IMR-90 (cell line): ENCODE data around the gene GSDMA. TPM values are rescaled to one million over a fixed set of nuclear protein-coding genes. Genes with fewer than 3 reads are reported as not detected.

ENCODE experiments used
- ATAC-seq: fragments of 200-7000 bp; cut with Tn5 transposase; 2 replicates; pipeline ENCODE4 v1.9.1; 2020; ENCODE audit warnings: low read depth, mild to moderate bottlenecking, moderate library complexity
- BruUV-seq: library from RNA; stranded (reverse); fragments of 400-500 nt; replicated peaks from 2 replicates; lab custom pipeline; 2021; lab: Mats Ljungman, UMichigan
- CTCF ChIA-PET: fragments of 300-600 bp; formaldehyde crosslinking; extraction: SDS; loops from one replicate; lab custom pipeline; 2021; ENCODE audit warnings: antibody characterized with exemption; lab: Yijun Ruan, JAX
- POLR2A ChIA-PET: fragments of 300-600 bp; sonication (Branson Sonifier 250); formaldehyde crosslinking; loops from one replicate; lab custom pipeline; 2022; ENCODE audit warnings: antibody characterized with exemption; ENCODE audit not compliant: unreplicated experiment; lab: Charles Lee
- DNase-seq: peaks from one replicate; pipeline ENCODE4 v3.0.0; 2013
- H2AFZ ChIP-seq: replicated peaks from 2 replicates; pipeline ENCODE3; 2013; ENCODE audit warnings: low read length, mild to moderate bottlenecking; ENCODE audit not compliant: poor library complexity
- H2AK5ac ChIP-seq: 2 replicates; pipeline ENCODE4 v1.6.1; 2013; ENCODE audit warnings: low read depth, low read length, inconsistent platforms
- H2AK9ac ChIP-seq: replicated peaks from 2 replicates; pipeline ENCODE3; 2013; ENCODE audit warnings: mild to moderate bottlenecking, low read depth, low read length, moderate library complexity; ENCODE audit not compliant: poor library complexity
- H2BK120ac ChIP-seq: 2 replicates; pipeline ENCODE4 v1.6.1; 2013; ENCODE audit warnings: low read depth, low read length, inconsistent platforms
- H2BK15ac ChIP-seq: 3 replicates; pipeline ENCODE4 v1.6.1; 2013; ENCODE audit warnings: low read depth, low read length, inconsistent platforms
- H2BK20ac ChIP-seq: 2 replicates; pipeline ENCODE4 v1.6.1; 2013; ENCODE audit warnings: low read depth, mild to moderate bottlenecking, inconsistent platforms, low read length, moderate library complexity
- H2BK5ac ChIP-seq: 2 replicates; pipeline ENCODE4 v1.6.1; 2013; ENCODE audit warnings: mild to moderate bottlenecking, low read depth, low read length, inconsistent platforms; ENCODE audit not compliant: poor library complexity, severe bottlenecking
- H3K14ac ChIP-seq: replicated peaks from 2 replicates; pipeline ENCODE4 v1.6.1; 2013; ENCODE audit warnings: low read depth, low read length, inconsistent platforms
- H3K18ac ChIP-seq: 2 replicates; pipeline ENCODE4 v1.6.1; 2013; ENCODE audit warnings: low read depth, low read length, control low read depth
- H3K23ac ChIP-seq: 2 replicates; pipeline ENCODE4 v1.6.1; 2013; ENCODE audit warnings: low read depth, low read length, inconsistent platforms
- H3K27ac ChIP-seq: 2 replicates; pipeline ENCODE4 v1.5.1; 2013; ENCODE audit warnings: mild to moderate bottlenecking, control low read depth, low read length; ENCODE audit not compliant: insufficient read depth
- H3K27me3 ChIP-seq: 2 replicates; pipeline ENCODE4 v1.6.1; 2013; ENCODE audit warnings: low read length; ENCODE audit not compliant: control insufficient read depth, insufficient read depth
- H3K36me3 ChIP-seq: 2 replicates; pipeline ENCODE4 v1.6.1; 2013; ENCODE audit warnings: low read length, mixed read lengths; ENCODE audit not compliant: control insufficient read depth, insufficient read depth
- H3K4ac ChIP-seq: 2 replicates; pipeline ENCODE4 v1.6.1; 2013; ENCODE audit warnings: low read depth, low read length, inconsistent platforms
- H3K4me1 ChIP-seq: 2 replicates; pipeline ENCODE4 v1.6.1; 2013; ENCODE audit warnings: low read length, mixed read lengths; ENCODE audit not compliant: control insufficient read depth, insufficient read depth
- H3K4me2 ChIP-seq: 2 replicates; pipeline ENCODE4 v1.6.1; 2013; ENCODE audit warnings: low read depth, mild to moderate bottlenecking, control low read depth, low read length, moderate library complexity
- H3K4me3 ChIP-seq: 2 replicates; pipeline ENCODE4 v1.5.1; 2013; ENCODE audit warnings: low read depth, mild to moderate bottlenecking, control low read depth, low read length, moderate library complexity; ENCODE audit not compliant: insufficient read depth
- H3K56ac ChIP-seq: 2 replicates; pipeline ENCODE4 v1.6.1; 2013; ENCODE audit warnings: low read length, inconsistent platforms; ENCODE audit not compliant: insufficient read depth; ENCODE audit errors: extremely low read depth
- H3K79me1 ChIP-seq, 2 experiments: 2 replicates each; pipeline ENCODE4 v1.6.1; 2013; ENCODE audit warnings: low read length in 2 of 2, inconsistent platforms in 1 of 2, low read depth in 1 of 2
- H3K9ac ChIP-seq: 2 replicates; pipeline ENCODE4 v1.6.1; 2013; ENCODE audit warnings: low read depth, low read length, control low read depth
- H3K9me1 ChIP-seq: 2 replicates; pipeline ENCODE4 v1.6.1; 2013; ENCODE audit warnings: low read length, inconsistent platforms; ENCODE audit not compliant: insufficient read depth
- H3K9me3 ChIP-seq: 2 replicates; pipeline ENCODE4 v1.6.1; 2013; ENCODE audit warnings: low read length; ENCODE audit not compliant: control insufficient read depth, insufficient read depth
- H4K20me1 ChIP-seq: 2 replicates; pipeline ENCODE4 v1.6.1; 2013; ENCODE audit warnings: low read length, inconsistent platforms; ENCODE audit not compliant: insufficient read depth
- H4K5ac ChIP-seq: 2 replicates; pipeline ENCODE4 v1.6.1; 2013; ENCODE audit warnings: mild to moderate bottlenecking, low read depth, low read length, control low read depth
- H4K8ac ChIP-seq, 2 experiments: 2 replicates each; pipeline ENCODE4 v1.6.1; 2013; ENCODE audit warnings: low read depth in 2 of 2, low read length in 2 of 2, control low read depth in 1 of 2, inconsistent platforms in 1 of 2
- H4K91ac ChIP-seq: 2 replicates; pipeline ENCODE4 v1.6.1; 2013; ENCODE audit warnings: low read depth, low read length, inconsistent platforms; ENCODE audit not compliant: insufficient read depth
- BHLHE40 ChIP-seq: fragments of 150-350 bp; IDR thresholded peaks from 2 replicates; pipeline ENCODE4 v1.6.1; 2016; ENCODE audit warnings: mild to moderate bottlenecking, low read depth, low read length
- CEBPB ChIP-seq: IDR thresholded peaks from 2 replicates; pipeline ENCODE4 v1.6.1; 2012; ENCODE audit warnings: low read depth, low read length, improper control_type of control experiment
- CHD1 ChIP-seq: IDR thresholded peaks from 2 replicates; pipeline ENCODE4 v1.6.1; 2012; ENCODE audit warnings: low read depth, low read length, improper control_type of control experiment
- CTCF ChIP-seq: conservative IDR thresholded peaks from 2 replicates; pipeline ENCODE4 v1.5.1; 2012; ENCODE audit warnings: mild to moderate bottlenecking, low read depth, low read length, improper control_type of control experiment
- ELK1 ChIP-seq: fragments of 150-350 bp; IDR thresholded peaks from 2 replicates; pipeline ENCODE4 v1.6.1; 2016; ENCODE audit warnings: low read depth, mild to moderate bottlenecking, low read length, moderate library complexity, borderline replicate concordance
- FOS ChIP-seq: fragments of 150-350 bp; IDR thresholded peaks from 2 replicates; pipeline ENCODE4 v1.6.1; 2016; ENCODE audit warnings: low read depth, low read length
- MAFK ChIP-seq: IDR thresholded peaks from 2 replicates; pipeline ENCODE4 v1.6.1; 2012; ENCODE audit warnings: low read depth, low read length, improper control_type of control experiment
- MAZ ChIP-seq: IDR thresholded peaks from 2 replicates; pipeline ENCODE4 v1.6.1; 2012; ENCODE audit warnings: low read depth, mild to moderate bottlenecking, low read length, improper control_type of control experiment, moderate library complexity, borderline replicate concordance
- MXI1 ChIP-seq: IDR thresholded peaks from 2 replicates; pipeline ENCODE4 v1.6.1; 2012; ENCODE audit warnings: low read depth, mild to moderate bottlenecking, low read length, moderate library complexity, borderline replicate concordance
- NFE2L2 ChIP-seq: fragments of 150-350 bp; IDR thresholded peaks from 2 replicates; pipeline ENCODE4 v1.6.1; 2016; ENCODE audit warnings: low read depth, mild to moderate bottlenecking, low read length
- POLR2A ChIP-seq: IDR thresholded peaks from 2 replicates; pipeline ENCODE4 v1.6.1; 2012; ENCODE audit warnings: mild to moderate bottlenecking, low read depth, low read length
- RAD21 ChIP-seq: IDR thresholded peaks from 2 replicates; pipeline ENCODE4 v1.6.1; 2012; ENCODE audit warnings: low read length, improper control_type of control experiment
- RCOR1 ChIP-seq: IDR thresholded peaks from 2 replicates; pipeline ENCODE4 v1.6.1; 2012; ENCODE audit warnings: mild to moderate bottlenecking, low read length, improper control_type of control experiment; ENCODE audit not compliant: insufficient replicate concordance
- RFX5 ChIP-seq: IDR thresholded peaks from 2 replicates; pipeline ENCODE4 v1.8.0; 2012; ENCODE audit warnings: low read depth, mild to moderate bottlenecking, low read length, moderate library complexity
- SMC3 ChIP-seq: fragments of 150-350 bp; IDR thresholded peaks from 2 replicates; pipeline ENCODE4 v1.6.1; 2016; ENCODE audit warnings: low read depth, mild to moderate bottlenecking, antibody characterized with exemption, low read length, moderate library complexity
- USF2 ChIP-seq: fragments of 150-350 bp; IDR thresholded peaks from 2 replicates; pipeline ENCODE4 v1.6.1; 2017; ENCODE audit warnings: mild to moderate bottlenecking, antibody characterized with exemption, low read length, low read depth
- WGBS, 2 experiments: methylation state at CpG; one replicate each; pipeline versions ENCODE4 v1.1.5 to v1.1.7; 2013; ENCODE audit warnings: missing lambda C conversion rate in 2 of 2; ENCODE audit not compliant: insufficient read length in 1 of 2; ENCODE audit errors: extremely low coverage in 2 of 2; 5-methylcytosine and 5-hydroxymethylcytosine counted together
- dilution Hi-C: fragments of 300-500 bp; cut with HindIII; formaldehyde crosslinking; loops from one replicate; pipeline ENCODE4 v1.14.3; 2018; ENCODE audit warnings: low sequenced_read_pairs; ENCODE audit not compliant: unreplicated experiment
- in situ Hi-C: fragments of 300-500 bp; cut with MboI; formaldehyde crosslinking; loops from 3 replicates; pipeline ENCODE4 v1.14.3; 2019; ENCODE audit warnings: low sequenced_read_pairs, inconsistent platforms, mixed read lengths
- intact Hi-C: fragments of 100-400 bp; cut with micrococcal nuclease; formaldehyde crosslinking; loops from 2 replicates; pipeline ENCODE4 v1.10.0; 2022
- polyA plus RNA-seq, 3 experiments: library from polyadenylated mRNA; depleted of rRNA; stranded (reverse); fragments of >200 nt; gene quantifications; 2 replicates each; pipeline ENCODE4 v1.2.3, GENCODE V29; 2012; ENCODE audit warnings: low replicate concordance in 1 of 3
- total RNA-seq: library from RNA; depleted of rRNA; stranded (reverse); fragments of >200 nt; gene quantifications from 2 replicates; pipeline ENCODE4 v1.2.3, GENCODE V29; 2012

GSDMA gene
- total and polyA plus RNA-seq, 2 of the 4 experiments (the other 2 are of a cell fraction): not detected

- Histone ChIP-seq H3K4me1 (no peaks in the 10 kb centered on the region), H2BK20ac (no peak overlapping the region), H2BK120ac (no peak overlapping the region), H3K4ac (no peak overlapping the region), H3K9me3 (no peaks in the 10 kb centered on the region), H3K18ac (no peak overlapping the region), H3K9me1 (no peaks in the 10 kb centered on the region), H3K56ac (no peak overlapping the region), H2AFZ (no peak overlapping the region), H3K9ac (no peak overlapping the region), H3K23ac (no peak overlapping the region), H3K27me3 (peaks cover 61% of the 10 kb centered on the region), H4K20me1 (no peaks in the 10 kb centered on the region), H3K36me3 (no peaks in the 10 kb centered on the region), H3K4me3 (no peak overlapping the region), H4K91ac (no peak overlapping the region), H4K5ac (no peak overlapping the region), H4K8ac (no peak overlapping the region), H3K4me2 (no peak overlapping the region), H2AK5ac (no peak overlapping the region), H3K79me1 (no peaks in the 10 kb centered on the region), H3K27ac (no peak overlapping the region), H2AK9ac (no peak overlapping the region), H2BK5ac (no peak overlapping the region), H3K14ac (no peak overlapping the region), H2BK15ac (no peak overlapping the region)
- no peak for DNase-seq
- WGBS, 2 experiments: no CpG with 5 or more reads among the region's 6 CpGs
- POLR2A ChIA-PET: no interaction called here
- no peak for TF ChIP-seq RCOR1
- TF ChIP-seq POLR2A: no peak
- TF ChIP-seq MXI1: no peak
- no peak for TF ChIP-seq CEBPB
- TF ChIP-seq FOS: no peak
- TF ChIP-seq BHLHE40: no peak
- no peak for TF ChIP-seq ELK1
- TF ChIP-seq MAFK: no peak
- no peak for TF ChIP-seq RFX5
- no peak for TF ChIP-seq RAD21
- no peak for TF ChIP-seq MAZ
- no peak for TF ChIP-seq NFE2L2
- no peak for TF ChIP-seq USF2
- TF ChIP-seq CTCF: no peak
- no peak for TF ChIP-seq CHD1
- TF ChIP-seq SMC3: no peak
- ATAC-seq: no peak
- no TSS peak for BruUV-seq
- dilution Hi-C loops (no loop called here), intact Hi-C loops (no loop called here), in situ Hi-C loops (no loop called here)
- CTCF ChIA-PET: no interaction called here
Observed at GRCh38 chr17:39966771-39967170, 4.0 kb downstream of the GSDMA start.
